ENCODE measurements around the gene ISM2.

- TF ChIP-seq CTCF (IDR thresholded peaks at IDR 0.05 in 2 of 3, conservative IDR thresholded peaks at IDR 0.05 in 1 of 3; ENCODE audit: borderline replicate concordance in 1 of 3, insufficient read depth in 1 of 3, low read depth in 2 of 3, low read length in 2 of 3) (no peak), POLR2A (IDR thresholded peaks at IDR 0.05; ENCODE audit: borderline replicate concordance, extremely low read depth, insufficient read depth, insufficient read length) (no peak), REST (IDR thresholded peaks at IDR 0.05; ENCODE audit: low read depth) (no peak), EZH2phosphoT487 (IDR thresholded peaks at IDR 0.05; ENCODE audit: borderline replicate concordance) (no peak), MAX (IDR thresholded peaks at IDR 0.05) (no peak), EZH2 (IDR thresholded peaks at IDR 0.05) (no peak), CBX3 (IDR thresholded peaks at IDR 0.05; ENCODE audit: low read depth) (no peak), CEBPB (IDR thresholded peaks at IDR 0.05; ENCODE audit: low read depth) (no peak), SIN3A (IDR thresholded peaks at IDR 0.05; ENCODE audit: low read depth) (no peak), POLR2AphosphoS5 (IDR thresholded peaks at IDR 0.05; ENCODE audit: low read depth, low read length) (no peak), YY1 (IDR thresholded peaks at IDR 0.05; ENCODE audit: extremely low read depth, insufficient replicate concordance, low read depth, low read length) (no peak), ATF3 (IDR thresholded peaks at IDR 0.05) (no peak), RAD21 (IDR thresholded peaks at IDR 0.05; ENCODE audit: low read depth) (no peak)
Observed at GRCh38 chr14:77542421-77543239, 44.0 kb upstream of the ISM2 start.

All from HCT116 (cell line).